Body of pancreas (tissue), 4 donors: ENCODE measurements around the gene LRRC41.
"Not testable (repeated sequence)": the region's sequence is repeated elsewhere in the genome, so short reads cannot be mapped to it uniquely, and the experiment has no call there.

Source experiments
- POLR2A ChIP-seq, 3 donors: fragments of 450-650 bp; IDR thresholded peaks; one replicate each; pipeline ENCODE4 v1.6.1; 2016; ENCODE audit warnings: antibody characterized with exemption in 3 of 3, mild to moderate bottlenecking in 2 of 3
- TF ChIP-seq, protein P1 (sequence below), 7 experiments: fragments of 450-650 bp in 4 of 7; fragments of 200-600 bp in 3 of 7; sonication (generic) in 3 of 7; IDR thresholded peaks; one replicate each; pipeline ENCODE4 v1.5.1; 2016 to 2019; ENCODE audit warnings: antibody characterized with exemption in 7 of 7

- TF ChIP-seq, protein P1, sequence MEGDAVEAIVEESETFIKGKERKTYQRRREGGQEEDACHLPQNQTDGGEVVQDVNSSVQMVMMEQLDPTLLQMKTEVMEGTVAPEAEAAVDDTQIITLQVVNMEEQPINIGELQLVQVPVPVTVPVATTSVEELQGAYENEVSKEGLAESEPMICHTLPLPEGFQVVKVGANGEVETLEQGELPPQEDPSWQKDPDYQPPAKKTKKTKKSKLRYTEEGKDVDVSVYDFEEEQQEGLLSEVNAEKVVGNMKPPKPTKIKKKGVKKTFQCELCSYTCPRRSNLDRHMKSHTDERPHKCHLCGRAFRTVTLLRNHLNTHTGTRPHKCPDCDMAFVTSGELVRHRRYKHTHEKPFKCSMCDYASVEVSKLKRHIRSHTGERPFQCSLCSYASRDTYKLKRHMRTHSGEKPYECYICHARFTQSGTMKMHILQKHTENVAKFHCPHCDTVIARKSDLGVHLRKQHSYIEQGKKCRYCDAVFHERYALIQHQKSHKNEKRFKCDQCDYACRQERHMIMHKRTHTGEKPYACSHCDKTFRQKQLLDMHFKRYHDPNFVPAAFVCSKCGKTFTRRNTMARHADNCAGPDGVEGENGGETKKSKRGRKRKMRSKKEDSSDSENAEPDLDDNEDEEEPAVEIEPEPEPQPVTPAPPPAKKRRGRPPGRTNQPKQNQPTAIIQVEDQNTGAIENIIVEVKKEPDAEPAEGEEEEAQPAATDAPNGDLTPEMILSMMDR (IDR thresholded peaks at IDR 0.05), result not testable (repeated sequence)
- not testable (repeated sequence) for TF ChIP-seq POLR2A (IDR thresholded peaks at IDR 0.05)
Measured at GRCh38 chr1:46319960-46320914, 16.8 kb upstream of the LRRC41 start.
